Dendritic cell treated with granulocyte-macrophage colony-stimulating factor and Interleukin-4, amounts not matched to agents 40 ng/mL and 50 ng/mL, for 4 days (primary cell): ENCODE results near the gene RBFOX2.

Experiments used
- H3K27ac Mint-ChIP-seq: one replicate; pipeline ENCODE4 v1.8.0; 2022; ENCODE audit warnings: mild to moderate bottlenecking, mixed read lengths
- H3K27me3 Mint-ChIP-seq: one replicate; pipeline ENCODE4 v1.8.0; 2022; ENCODE audit warnings: mild to moderate bottlenecking, mixed read lengths
- H3K36me3 Mint-ChIP-seq: one replicate; pipeline ENCODE4 v1.8.0; 2022; ENCODE audit warnings: low read depth, mixed read lengths
- H3K4me1 Mint-ChIP-seq: one replicate; pipeline ENCODE4 v1.8.0; 2022; ENCODE audit warnings: low read depth, mixed read lengths
- H3K4me3 Mint-ChIP-seq: one replicate; pipeline ENCODE4 v1.8.0; 2022; ENCODE audit warnings: mild to moderate bottlenecking, moderate library complexity, mixed read lengths
- H3K9me3 Mint-ChIP-seq: one replicate; pipeline ENCODE4 v1.8.0; 2022; ENCODE audit warnings: mixed read lengths
- intact Hi-C: fragments of 100-400 bp; cut with micrococcal nuclease; formaldehyde crosslinking; loops from one replicate; pipeline ENCODE4 v1.15.0; 2022

Gene RBFOX2

GRCh38 chr22:35913925-35914324, 114.7 kb downstream of the RBFOX2 start:
- H3K4me1 Mint-ChIP-seq: peaks cover 22% of the 10 kb centered on the region
- H3K9me3 Mint-ChIP-seq: no peaks in the 10 kb centered on the region
- no peak overlapping the region for H3K4me3 Mint-ChIP-seq
- no peaks in the 10 kb centered on the region for H3K27me3 Mint-ChIP-seq
- intact Hi-C loops: no loop called here
- H3K36me3 Mint-ChIP-seq: no peaks in the 10 kb centered on the region
- H3K27ac Mint-ChIP-seq: no peak overlapping the region

GRCh38 chr22:35912658-35913057, 116.0 kb downstream of the RBFOX2 start:
- Mint-ChIP-seq H3K9me3 (no peaks in the 10 kb centered on the region), H3K36me3 (no peaks in the 10 kb centered on the region), H3K4me1 (peaks cover 22% of the 10 kb centered on the region), H3K4me3 (no peak overlapping the region), H3K27ac (no peak overlapping the region), H3K27me3 (no peaks in the 10 kb centered on the region)
- intact Hi-C loops: no loop called here

GRCh38 chr22:35911877-35912276, 116.7 kb downstream of the RBFOX2 start:
- Mint-ChIP-seq H3K4me1 (peaks cover 22% of the 10 kb centered on the region), H3K9me3 (no peaks in the 10 kb centered on the region), H3K36me3 (no peaks in the 10 kb centered on the region), H3K27ac (no peak overlapping the region), H3K27me3 (no peaks in the 10 kb centered on the region), H3K4me3 (no peak overlapping the region)
- intact Hi-C loops: no loop called here

- intact Hi-C loops: no loop called here
- H3K36me3 Mint-ChIP-seq: no peaks in the 10 kb centered on the region
- no peak overlapping the region for H3K4me3 Mint-ChIP-seq
- no peaks in the 10 kb centered on the region for H3K9me3 Mint-ChIP-seq
- no peaks in the 10 kb centered on the region for H3K27me3 Mint-ChIP-seq
- H3K27ac Mint-ChIP-seq: no peak overlapping the region
- H3K4me1 Mint-ChIP-seq: peaks cover 22% of the 10 kb centered on the region
Observed at GRCh38 chr22:35910926-35911325, 117.7 kb downstream of the RBFOX2 start.

- no peak overlapping the region for H3K27ac Mint-ChIP-seq
- intact Hi-C loops: no loop called here
- no peaks in the 10 kb centered on the region for H3K27me3 Mint-ChIP-seq
- peaks cover 14% of the 10 kb centered on the region for H3K4me1 Mint-ChIP-seq
- H3K9me3 Mint-ChIP-seq: no peaks in the 10 kb centered on the region
- H3K4me3 Mint-ChIP-seq: no peak overlapping the region
- H3K36me3 Mint-ChIP-seq: no peaks in the 10 kb centered on the region
Observed at GRCh38 chr22:35910003-35910769, 118.4 kb downstream of the RBFOX2 start.

- Mint-ChIP-seq H3K4me1 (peaks cover 7% of the 10 kb centered on the region), H3K27me3 (peaks cover 8% of the 10 kb centered on the region), H3K27ac (no peak overlapping the region), H3K4me3 (no peak overlapping the region), H3K36me3 (no peaks in the 10 kb centered on the region), H3K9me3 (no peaks in the 10 kb centered on the region)
- intact Hi-C loops: no loop called here
Observed at GRCh38 chr22:35905894-35906293, 122.7 kb downstream of the RBFOX2 start.

- H3K27ac Mint-ChIP-seq: no peak overlapping the region
- peaks cover 7% of the 10 kb centered on the region for H3K4me1 Mint-ChIP-seq
- intact Hi-C loops: no loop called here
- H3K36me3 Mint-ChIP-seq: no peaks in the 10 kb centered on the region
- H3K9me3 Mint-ChIP-seq: no peaks in the 10 kb centered on the region
- H3K27me3 Mint-ChIP-seq: peaks cover 8% of the 10 kb centered on the region
- no peak overlapping the region for H3K4me3 Mint-ChIP-seq
Observed at GRCh38 chr22:35904752-35905151, 123.9 kb downstream of the RBFOX2 start.

GRCh38 chr22:35904336-35904692, 124.3 kb downstream of the RBFOX2 start:
- H3K4me3 Mint-ChIP-seq: no peak overlapping the region
- no peak overlapping the region for H3K27ac Mint-ChIP-seq
- no peaks in the 10 kb centered on the region for H3K36me3 Mint-ChIP-seq
- intact Hi-C loops: no loop called here
- peaks cover 7% of the 10 kb centered on the region for H3K4me1 Mint-ChIP-seq
- no peaks in the 10 kb centered on the region for H3K9me3 Mint-ChIP-seq
- H3K27me3 Mint-ChIP-seq: peaks cover 8% of the 10 kb centered on the region

GRCh38 chr22:35903571-35904335, 124.9 kb downstream of the RBFOX2 start:
- Mint-ChIP-seq H3K36me3 (no peaks in the 10 kb centered on the region), H3K27me3 (peaks cover 8% of the 10 kb centered on the region), H3K9me3 (no peaks in the 10 kb centered on the region), H3K27ac (no peak overlapping the region), H3K4me3 (no peak overlapping the region), H3K4me1 (peaks cover 7% of the 10 kb centered on the region)
- intact Hi-C loops: no loop called here

- H3K36me3 Mint-ChIP-seq: no peaks in the 10 kb centered on the region
Observed at GRCh38 chr22:35900483-35901168, 128.0 kb downstream of the RBFOX2 start.

GRCh38 chr22:35899736-35900135, 128.9 kb downstream of the RBFOX2 start:
- Mint-ChIP-seq H3K4me1 (peaks cover 14% of the 10 kb centered on the region), H3K36me3 (no peaks in the 10 kb centered on the region), H3K4me3 (no peak overlapping the region), H3K27me3 (peaks cover 8% of the 10 kb centered on the region), H3K27ac (no peak overlapping the region), H3K9me3 (no peaks in the 10 kb centered on the region)
- intact Hi-C loops: no loop called here

More at GRCh38 chr22:35900483-35901168, 128.0 kb downstream of the RBFOX2 start:
- H3K4me3 Mint-ChIP-seq: no peak overlapping the region
- H3K27ac Mint-ChIP-seq: no peak overlapping the region
- peaks cover 7% of the 10 kb centered on the region for H3K4me1 Mint-ChIP-seq
- intact Hi-C loops: no loop called here
- H3K27me3 Mint-ChIP-seq: peaks cover 8% of the 10 kb centered on the region
- H3K9me3 Mint-ChIP-seq: no peaks in the 10 kb centered on the region

- Mint-ChIP-seq H3K27ac (no peak overlapping the region), H3K9me3 (no peaks in the 10 kb centered on the region), H3K36me3 (no peaks in the 10 kb centered on the region), H3K27me3 (peaks cover 2% of the 10 kb centered on the region), H3K4me1 (peaks cover 11% of the 10 kb centered on the region), H3K4me3 (no peak overlapping the region)
- intact Hi-C loops: no loop called here
Observed at GRCh38 chr22:35896111-35896705, 132.4 kb downstream of the RBFOX2 start.

GRCh38 chr22:35894937-35895708, 133.5 kb downstream of the RBFOX2 start:
- H3K27me3 Mint-ChIP-seq: peaks cover 2% of the 10 kb centered on the region
- H3K4me3 Mint-ChIP-seq: no peak overlapping the region
- peaks cover 11% of the 10 kb centered on the region for H3K4me1 Mint-ChIP-seq
- H3K9me3 Mint-ChIP-seq: no peaks in the 10 kb centered on the region
- no peak overlapping the region for H3K27ac Mint-ChIP-seq
- intact Hi-C loops: no loop called here
- H3K36me3 Mint-ChIP-seq: no peaks in the 10 kb centered on the region
